ENCODE results near the gene CNR2. TPM values are rescaled to one million over a fixed set of nuclear protein-coding genes. Genes with fewer than 3 reads are reported as not detected.

The CNR2 gene
- total RNA-seq, 1 donor from 2014 or later, result not detected

GRCh38 chr1:23872421-23872820 is 40.7 kb downstream of the CNR2 start:
- H3K4me1 Mint-ChIP-seq (ENCODE audit: unreplicated experiment), result peaks cover 3% of the 10 kb centered on the region
- H3K9me3 Mint-ChIP-seq (ENCODE audit: unreplicated experiment), result no peaks in the 10 kb centered on the region
- no peak overlapping the region for H3K4me3 Mint-ChIP-seq (ENCODE audit: unreplicated experiment)
- peaks cover 4% of the 10 kb centered on the region for H3K36me3 Mint-ChIP-seq (ENCODE audit: low read depth, unreplicated experiment)
- DNase-seq (ENCODE audit: low spot score), result no peak
- H3K27ac Mint-ChIP-seq (ENCODE audit: unreplicated experiment), result no peak overlapping the region
- TF ChIP-seq CTCF (IDR thresholded peaks at IDR 0.05; ENCODE audit: unreplicated experiment), result no peak
- no peaks in the 10 kb centered on the region for H3K27me3 Mint-ChIP-seq (ENCODE audit: unreplicated experiment)

- no peak for DNase-seq (ENCODE audit: low spot score)
- Mint-ChIP-seq H3K36me3 (ENCODE audit: low read depth, unreplicated experiment) (no peaks in the 10 kb centered on the region), H3K4me3 (ENCODE audit: unreplicated experiment) (peak overlapping the region; percentile 1), H3K27me3 (ENCODE audit: unreplicated experiment) (peaks cover 7% of the 10 kb centered on the region), H3K4me1 (ENCODE audit: unreplicated experiment) (peaks cover 5% of the 10 kb centered on the region), H3K9me3 (ENCODE audit: unreplicated experiment) (no peaks in the 10 kb centered on the region), H3K27ac (ENCODE audit: unreplicated experiment) (no peak overlapping the region)
- TF ChIP-seq CTCF (IDR thresholded peaks at IDR 0.05; ENCODE audit: unreplicated experiment), result no peak
Observed at GRCh38 chr1:23869051-23869450, 44.1 kb downstream of the CNR2 start.

- Mint-ChIP-seq H3K27me3 (ENCODE audit: unreplicated experiment) (peaks cover 7% of the 10 kb centered on the region), H3K4me3 (ENCODE audit: unreplicated experiment) (peak overlapping the region; percentile 84), H3K27ac (ENCODE audit: unreplicated experiment) (no peak overlapping the region), H3K36me3 (ENCODE audit: low read depth, unreplicated experiment) (no peaks in the 10 kb centered on the region), H3K9me3 (ENCODE audit: unreplicated experiment) (no peaks in the 10 kb centered on the region), H3K4me1 (ENCODE audit: unreplicated experiment) (peaks cover 5% of the 10 kb centered on the region)
- DNase-seq (ENCODE audit: low spot score), result no peak
- peak; percentile 27 for TF ChIP-seq CTCF (IDR thresholded peaks at IDR 0.05; ENCODE audit: unreplicated experiment)
Observed at GRCh38 chr1:23868557-23869016, 44.6 kb downstream of the CNR2 start.

- Mint-ChIP-seq H3K4me1 (ENCODE audit: unreplicated experiment) (peaks cover 5% of the 10 kb centered on the region), H3K4me3 (ENCODE audit: unreplicated experiment) (peak within 1 kb of the TSS; percentile 84), H3K27me3 (ENCODE audit: unreplicated experiment) (peaks cover 7% of the 10 kb centered on the region), H3K27ac (ENCODE audit: unreplicated experiment) (no peak within 1 kb of the TSS), H3K9me3 (ENCODE audit: unreplicated experiment) (no peaks in the 10 kb centered on the region), H3K36me3 (ENCODE audit: low read depth, unreplicated experiment) (no peaks in the 10 kb centered on the region)
- DNase-seq (ENCODE audit: low spot score), result peak; percentile 88
- peak; percentile 90 for TF ChIP-seq CTCF (IDR thresholded peaks at IDR 0.05; ENCODE audit: unreplicated experiment)
Observed at GRCh38 chr1:23867895-23868556, 45.1 kb downstream of the CNR2 start, which contains the start of gene FUCA1. Gene FUCA1, minus strand, starts transcription at chr1:23868290. Its CDS starts 4 bp downstream, at chr1:23868286.

DNA sequence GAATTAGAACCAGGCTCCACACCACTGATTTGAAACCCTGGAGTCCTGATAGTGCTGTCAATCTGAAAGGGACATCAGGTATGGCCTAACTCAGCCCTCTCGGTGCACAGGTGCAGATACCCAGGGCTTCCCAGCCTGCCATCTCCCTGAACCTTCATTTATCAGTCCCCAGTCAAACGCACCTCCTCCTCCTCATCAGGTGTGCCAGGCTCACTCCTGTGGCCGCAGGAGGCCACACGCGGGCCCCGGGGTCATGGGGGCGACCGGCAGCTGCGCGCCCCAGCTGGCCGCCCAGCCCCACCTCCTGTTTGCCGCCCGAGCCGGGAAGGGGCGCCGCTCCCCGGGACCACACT is 45.6 kb downstream of the CNR2 start:
- H3K27me3 Mint-ChIP-seq (ENCODE audit: unreplicated experiment), result peaks cover 7% of the 10 kb centered on the region
- H3K36me3 Mint-ChIP-seq (ENCODE audit: low read depth, unreplicated experiment), result no peaks in the 10 kb centered on the region
- TF ChIP-seq CTCF (IDR thresholded peaks at IDR 0.05; ENCODE audit: unreplicated experiment), result no peak
- H3K4me1 Mint-ChIP-seq (ENCODE audit: unreplicated experiment), result peaks cover 5% of the 10 kb centered on the region
- no peak for DNase-seq (ENCODE audit: low spot score)
- no peak overlapping the region for H3K27ac Mint-ChIP-seq (ENCODE audit: unreplicated experiment)
- peak overlapping the region; percentile 83 for H3K4me3 Mint-ChIP-seq (ENCODE audit: unreplicated experiment)
- H3K9me3 Mint-ChIP-seq (ENCODE audit: unreplicated experiment), result no peaks in the 10 kb centered on the region
